Measurements from ENCODE around the gene RNF213.

The RNF213 gene

GRCh38 chr17:80388175-80388574 lies 127.5 kb downstream of the RNF213 start:
- no peak overlapping the region for H3K27ac ChIP-seq
- no peak for TF ChIP-seq CTCF (conservative IDR thresholded peaks at IDR 0.05)

DNA sequence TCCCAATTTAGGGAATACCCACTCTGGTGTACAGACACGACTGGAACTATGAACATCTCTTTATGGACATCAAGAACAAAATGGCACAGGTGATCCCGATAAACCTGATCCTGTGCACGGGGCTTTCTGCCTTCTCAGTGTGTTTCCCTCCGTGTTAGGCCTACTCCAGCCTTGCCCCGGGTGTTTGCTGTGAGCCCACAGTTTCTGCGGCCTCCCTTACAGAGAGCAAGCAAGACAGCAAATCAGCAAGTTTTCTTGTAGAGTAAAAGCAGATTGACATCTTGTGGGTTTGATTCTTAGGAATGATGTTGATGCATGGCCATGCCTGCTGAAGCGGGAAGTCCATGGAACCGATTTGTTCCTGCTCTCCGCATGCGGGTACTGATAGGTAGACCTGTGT lies 127.9 kb downstream of the RNF213 start:
- no peak overlapping the region for H3K27ac ChIP-seq
- TF ChIP-seq CTCF (conservative IDR thresholded peaks at IDR 0.05) = no peak

DNA sequence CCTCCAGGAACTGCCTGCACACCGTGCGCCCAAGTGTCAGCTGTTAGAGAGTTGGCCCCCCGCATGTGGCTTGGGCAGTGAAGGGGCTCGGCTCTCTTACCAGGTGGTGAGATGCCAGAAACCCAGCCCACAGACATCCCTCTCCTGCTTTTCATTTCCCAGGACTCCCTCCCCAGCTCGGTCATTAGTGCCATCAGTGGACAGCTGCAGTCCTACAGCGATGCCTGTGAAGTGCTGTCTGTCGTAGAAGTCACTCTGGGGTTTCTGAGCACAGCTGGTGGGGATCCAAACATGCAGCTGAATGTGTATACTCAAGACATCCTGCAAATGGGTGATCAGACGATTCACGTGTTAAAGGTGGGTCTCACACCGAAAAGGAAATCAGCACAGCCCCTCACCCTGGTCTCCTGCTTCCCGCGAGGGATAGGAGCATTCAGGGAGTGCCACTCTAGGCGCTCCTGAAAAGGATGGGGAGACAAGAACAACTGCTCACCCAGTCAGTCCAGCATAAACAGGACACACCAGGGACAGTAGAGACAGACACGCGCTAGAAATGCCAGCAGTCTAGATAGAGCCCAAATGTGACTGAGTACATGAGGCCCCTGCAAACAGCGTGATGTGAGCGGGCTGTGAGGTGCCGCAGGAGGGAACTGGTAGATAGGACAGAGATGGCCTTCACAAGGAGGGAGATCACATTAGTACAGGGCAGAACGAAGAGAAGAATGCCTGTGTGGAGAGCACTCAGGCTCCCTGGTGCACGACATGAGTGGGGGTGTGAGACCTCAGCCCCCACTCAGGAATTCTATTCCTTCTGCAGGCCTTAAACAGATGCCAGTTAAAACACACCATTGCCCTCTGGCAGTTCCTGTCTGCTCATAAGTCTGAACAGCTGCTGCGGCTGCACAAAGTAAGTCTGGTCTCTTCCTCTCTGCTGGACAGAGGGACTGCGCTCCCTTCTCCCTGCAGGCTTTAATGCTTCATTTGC lies 128.7 kb downstream of the RNF213 start:
- no peak overlapping the region for H3K27ac ChIP-seq
- TF ChIP-seq CTCF (conservative IDR thresholded peaks at IDR 0.05) = no peak

DNA sequence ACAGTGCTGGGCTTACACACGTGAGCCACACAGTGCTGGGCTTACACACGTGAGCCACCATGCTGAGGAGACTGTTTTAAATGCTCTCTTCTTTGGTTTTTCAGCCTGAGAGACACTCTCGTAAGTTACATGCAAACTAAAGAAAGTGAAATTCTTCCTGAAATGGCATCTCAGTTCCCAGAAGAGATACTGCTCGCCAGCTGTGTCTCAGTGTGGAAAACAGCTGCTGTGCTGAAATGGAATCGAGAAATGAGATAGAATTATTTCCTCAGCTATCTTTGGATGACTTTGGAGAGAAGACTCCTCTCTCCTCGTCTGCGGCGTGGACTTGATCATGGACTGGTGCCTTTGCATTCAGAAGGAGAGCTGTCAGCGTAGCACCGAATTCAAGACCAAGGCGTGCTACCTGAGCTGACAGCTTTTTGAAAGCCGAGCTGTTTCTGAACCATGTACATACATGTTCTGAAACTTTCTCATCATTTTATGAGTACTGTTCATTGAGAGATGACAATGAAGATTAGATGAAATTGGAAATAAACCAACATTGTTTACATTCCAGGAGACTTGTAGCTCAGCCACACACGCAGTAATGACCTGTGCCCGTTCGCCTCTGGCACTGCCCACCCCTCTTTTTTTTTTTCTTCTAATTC lies 132.7 kb downstream of the RNF213 start:
- H3K27ac ChIP-seq = no peak overlapping the region; the same call in 1 of the 2 replicates
- TF ChIP-seq CTCF (conservative IDR thresholded peaks at IDR 0.05) = no peak

DNA sequence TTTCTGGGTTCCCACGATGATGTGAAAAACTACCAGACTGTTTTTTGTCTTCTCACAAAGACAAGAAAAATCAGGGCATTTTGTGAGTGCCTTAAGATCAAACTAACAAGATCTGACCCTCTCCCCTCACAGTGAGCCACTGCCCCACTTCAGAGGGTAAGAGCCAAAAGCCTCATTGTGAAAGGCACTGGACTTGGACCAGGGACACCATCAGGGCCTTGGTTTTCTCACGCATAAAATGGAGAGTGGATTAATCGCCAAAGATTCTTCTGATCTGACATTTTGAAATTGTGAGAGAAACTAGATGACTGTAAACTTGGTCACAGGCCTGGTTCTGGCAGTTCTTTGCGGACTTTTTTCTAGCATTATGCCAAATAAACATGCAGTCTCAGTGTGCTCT lies 133.3 kb downstream of the RNF213 start:
- TF ChIP-seq CTCF (conservative IDR thresholded peaks at IDR 0.05) = no peak

DNA sequence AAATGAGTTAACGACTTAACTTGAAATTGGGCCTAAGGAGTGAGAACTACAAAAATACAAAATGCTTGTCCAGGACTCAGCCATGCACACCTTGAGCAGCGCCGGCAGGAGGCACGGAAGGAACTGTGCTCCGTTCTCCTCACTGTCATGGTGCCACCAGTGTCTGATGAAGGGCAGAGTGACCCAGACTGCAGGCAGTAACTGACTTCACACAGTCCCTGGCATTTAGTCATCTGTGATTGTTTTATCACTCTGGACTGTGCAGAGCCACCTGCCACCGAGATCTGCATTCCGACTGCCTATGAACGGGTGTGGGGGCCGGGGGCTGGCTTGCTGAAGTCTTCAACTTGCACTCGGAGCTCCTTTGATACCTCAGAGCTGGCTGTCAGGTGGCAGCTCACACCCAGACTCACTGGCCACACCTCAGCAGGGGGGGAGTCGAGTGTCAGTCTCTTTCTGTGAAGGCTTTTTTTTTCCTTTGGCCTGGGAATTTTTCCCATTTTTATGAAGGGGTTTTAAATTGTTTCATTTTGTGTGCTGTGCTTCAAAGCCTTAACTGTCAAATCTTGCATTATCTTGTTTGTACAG lies 134.1 kb downstream of the RNF213 start:
- no peak for TF ChIP-seq CTCF (conservative IDR thresholded peaks at IDR 0.05)

More for the DNA sequence above, 133.3 kb downstream of the RNF213 start:
- H3K27ac ChIP-seq = no peak overlapping the region

More for the DNA sequence above, 134.1 kb downstream of the RNF213 start:
- H3K27ac ChIP-seq = no peak overlapping the region

Data from VCaP (cell line).